ENCODE results near the gene RPS6KA2. TPM values are rescaled to one million over a fixed set of nuclear protein-coding genes. Genes with fewer than 3 reads are reported as not detected.

The RPS6KA2 gene
- polyA plus RNA-seq, 4 donors: 30.6 to 35.7 (median 34.4) TPM

GRCh38 chr6:166494101-166494441, 133.0 kb downstream of the RPS6KA2 start:
- DNase-seq (ENCODE audit: low read depth in 4 of 4, low spot score in 3 of 4): no peak

GRCh38 chr6:166493427-166494100, 133.5 kb downstream of the RPS6KA2 start:
- DNase-seq (ENCODE audit: low read depth in 4 of 4, low spot score in 3 of 4): no peak

- no peak for DNase-seq (ENCODE audit: low read depth in 4 of 4, low spot score in 3 of 4)
Measured at GRCh38 chr6:166492092-166492741, 134.8 kb downstream of the RPS6KA2 start.

GRCh38 chr6:166490671-166491500, 136.2 kb downstream of the RPS6KA2 start:
- peak in 3 of 4 donors; percentile 63 to 79 (median 74) for DNase-seq (ENCODE audit: low read depth in 4 of 4, low spot score in 3 of 4)

GRCh38 chr6:166489301-166490155, 137.5 kb downstream of the RPS6KA2 start:
- no peak for DNase-seq (ENCODE audit: low read depth in 4 of 4, low spot score in 3 of 4)

- DNase-seq (ENCODE audit: low read depth in 4 of 4, low spot score in 3 of 4): no peak
Measured at GRCh38 chr6:166488701-166489100, 138.3 kb downstream of the RPS6KA2 start.

- DNase-seq (ENCODE audit: low read depth in 4 of 4, low spot score in 3 of 4): peak in 2 of 4 donors; percentile 26 to 40
Measured at GRCh38 chr6:166488076-166488685, 138.9 kb downstream of the RPS6KA2 start.

- no peak for DNase-seq (ENCODE audit: low read depth in 4 of 4, low spot score in 3 of 4)
Measured at GRCh38 chr6:166487148-166487547, 139.9 kb downstream of the RPS6KA2 start.

- no peak for DNase-seq (ENCODE audit: low read depth in 4 of 4, low spot score in 3 of 4)
Measured at GRCh38 chr6:166486536-166486880, 140.5 kb downstream of the RPS6KA2 start.

GRCh38 chr6:166485651-166486535, 141.2 kb downstream of the RPS6KA2 start:
- no peak for DNase-seq (ENCODE audit: low read depth in 4 of 4, low spot score in 3 of 4)

GRCh38 chr6:166484863-166485262, 142.2 kb downstream of the RPS6KA2 start:
- no peak for DNase-seq (ENCODE audit: low read depth in 4 of 4, low spot score in 3 of 4)

- no peak for DNase-seq (ENCODE audit: low read depth in 4 of 4, low spot score in 3 of 4)
Measured at GRCh38 chr6:166483573-166484250, 143.3 kb downstream of the RPS6KA2 start.

- no peak for DNase-seq (ENCODE audit: low read depth in 4 of 4, low spot score in 3 of 4)
Measured at GRCh38 chr6:166483026-166483425, 144.0 kb downstream of the RPS6KA2 start.

GRCh38 chr6:166478782-166479592, 148.1 kb downstream of the RPS6KA2 start:
- no peak for DNase-seq (ENCODE audit: low read depth in 4 of 4, low spot score in 3 of 4)

GRCh38 chr6:166477647-166478365, 149.2 kb downstream of the RPS6KA2 start:
- no peak for DNase-seq (ENCODE audit: low read depth in 4 of 4, low spot score in 3 of 4)

- DNase-seq (ENCODE audit: low read depth in 4 of 4, low spot score in 3 of 4): no peak
Measured at GRCh38 chr6:166476634-166477215, 150.3 kb downstream of the RPS6KA2 start.

GRCh38 chr6:166476061-166476591, 150.9 kb downstream of the RPS6KA2 start:
- DNase-seq (ENCODE audit: low read depth in 4 of 4, low spot score in 3 of 4): no peak
